Stimulated activated CD4-positive, alpha-beta T cell treated with anti-CD3 and anti-CD28 coated beads, Interleukin-1b, Interleukin-23, amount 100 ng/mL, for 4 hours (primary cell): ENCODE data around the gene GSK3A.

Experiments used
- DNase-seq, 2 donors: peaks; one replicate each; pipeline ENCODE4 v3.0.0-alpha.2; 2020; ENCODE audit warnings: low read depth in 2 of 2

GSK3A gene

GRCh38 chr19:42281146-42281826 lies 38.9 kb upstream of the GSK3A start:
- DNase-seq = no peak

GRCh38 chr19:42280815-42281145 lies 38.4 kb upstream of the GSK3A start:
- DNase-seq = no peak

GRCh38 chr19:42279902-42280814 lies 37.8 kb upstream of the GSK3A start:
- DNase-seq = peak; percentile 72 to 82

- DNase-seq = no peak
These were observed 36.9 kb upstream of the GSK3A start for GRCh38 chr19:42279155-42279901.

GRCh38 chr19:42278452-42279154 lies 36.2 kb upstream of the GSK3A start:
- no peak for DNase-seq

- DNase-seq = no peak
These were observed 35.5 kb upstream of the GSK3A start for GRCh38 chr19:42277821-42278451.

- no peak for DNase-seq
These were observed 34.4 kb upstream of the GSK3A start for GRCh38 chr19:42276821-42277220.

GRCh38 chr19:42276284-42276683 lies 33.9 kb upstream of the GSK3A start:
- DNase-seq = no peak

GRCh38 chr19:42275517-42275916 lies 33.1 kb upstream of the GSK3A start:
- no peak for DNase-seq

- no peak for DNase-seq
These were observed 32.7 kb upstream of the GSK3A start for GRCh38 chr19:42275103-42275502.

GRCh38 chr19:42274065-42274682 lies 31.8 kb upstream of the GSK3A start:
- no peak for DNase-seq

- DNase-seq = no peak
These were observed 31.1 kb upstream of the GSK3A start for GRCh38 chr19:42273407-42274064.

- no peak for DNase-seq
These were observed 30.6 kb upstream of the GSK3A start for GRCh38 chr19:42272989-42273406.

- no peak for DNase-seq
These were observed 30.1 kb upstream of the GSK3A start for GRCh38 chr19:42272535-42272897.

GRCh38 chr19:42271861-42272534 lies 29.6 kb upstream of the GSK3A start:
- DNase-seq = no peak

- DNase-seq = no peak
These were observed 28.6 kb upstream of the GSK3A start for GRCh38 chr19:42271045-42271419.

GRCh38 chr19:42270346-42271044 lies 28.1 kb upstream of the GSK3A start:
- peak in 1 of 2 donors; percentile 46 for DNase-seq

- DNase-seq = no peak
These were observed 27.3 kb upstream of the GSK3A start for GRCh38 chr19:42269478-42270345.
